ENCODE results near the gene CES4A.

- TF ChIP-seq CTCF (conservative IDR thresholded peaks at IDR 0.05; ENCODE audit: low read depth, low read length) (no peak), EZH2 (IDR thresholded peaks at IDR 0.05; ENCODE audit: borderline replicate concordance, low read depth, low read length, poor library complexity, severe bottlenecking) (no peak)
Measured at GRCh38 chr16:66991545-66992077, 3.2 kb downstream of the CES4A start.
